HUES6 (cell line): ENCODE data around the gene SYNE2.

Source experiments
- H3K27ac ChIP-seq: 2 replicates; pipeline ENCODE4 v1.7.0; 2013; ENCODE audit warnings: low read depth, mild to moderate bottlenecking, low read length, inconsistent platforms
- H3K27me3 ChIP-seq: 2 replicates; pipeline ENCODE4 v1.6.1; 2013; ENCODE audit warnings: low read length; ENCODE audit not compliant: control insufficient read depth, insufficient read depth
- H3K36me3 ChIP-seq: 2 replicates; pipeline ENCODE4 v1.6.1; 2013; ENCODE audit warnings: low read length; ENCODE audit not compliant: control insufficient read depth, insufficient read depth
- H3K4me1 ChIP-seq: 2 replicates; pipeline ENCODE4 v1.6.1; 2013; ENCODE audit warnings: low read length; ENCODE audit not compliant: control insufficient read depth, insufficient read depth
- H3K4me3 ChIP-seq: 2 replicates; pipeline ENCODE4 v1.5.1; 2013; ENCODE audit warnings: low read depth, low read length
- H3K9ac ChIP-seq: one replicate; pipeline ENCODE4 v1.6.1; 2013; ENCODE audit warnings: mild to moderate bottlenecking, low read length
- H3K9me3 ChIP-seq: 2 replicates; pipeline ENCODE4 v1.6.1; 2013; ENCODE audit warnings: low read depth, low read length; ENCODE audit not compliant: control insufficient read depth, insufficient read depth

SYNE2 gene

DNA sequence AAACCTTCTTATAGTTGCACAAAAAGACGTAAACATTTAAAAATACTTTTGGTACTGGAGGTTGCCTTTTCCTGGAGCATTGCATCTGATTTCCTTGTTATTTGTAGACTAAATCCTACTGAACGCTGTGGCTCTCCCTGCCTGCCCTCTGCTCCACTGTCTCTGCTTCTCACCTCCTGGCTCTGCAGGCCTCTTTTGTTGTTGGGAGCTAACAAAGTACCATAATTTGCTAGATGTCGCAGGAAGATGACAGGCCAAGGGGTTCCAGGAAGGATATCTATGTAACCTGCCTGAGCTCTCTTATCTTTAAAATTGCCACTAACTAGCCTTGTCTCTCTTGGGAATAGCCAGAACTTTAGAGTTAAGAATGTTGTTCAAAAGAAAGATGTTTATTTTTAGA, 21.4 kb downstream of the SYNE2 start:
- Histone ChIP-seq H3K4me1 (peaks cover 10% of the 10 kb centered on the region), H3K27ac (no peak overlapping the region), H3K9ac (no peak overlapping the region)

DNA sequence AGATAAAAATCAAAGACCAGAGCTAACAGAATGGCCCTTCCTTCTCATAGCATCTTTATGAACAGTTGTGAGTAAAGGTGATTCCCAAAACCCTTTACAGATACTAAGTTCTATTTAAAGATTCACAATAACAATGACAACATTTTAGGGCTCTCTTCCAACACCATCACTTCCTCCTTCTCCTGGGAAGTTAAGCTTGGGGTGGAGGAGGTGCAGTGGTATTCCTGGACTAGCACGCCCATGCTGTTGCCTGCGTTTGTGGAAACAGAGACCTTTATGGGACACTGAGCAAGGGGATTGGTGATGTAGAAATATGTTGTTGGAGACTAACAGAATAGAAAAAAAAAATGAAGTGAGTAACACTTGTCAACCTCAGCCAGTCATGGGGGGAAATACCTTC, 22.5 kb downstream of the SYNE2 start:
- Histone ChIP-seq H3K36me3 (no peaks in the 10 kb centered on the region), H3K9ac (no peak overlapping the region), H3K27ac (no peak overlapping the region), H3K9me3 (no peaks in the 10 kb centered on the region), H3K4me1 (peaks cover 10% of the 10 kb centered on the region), H3K4me3 (no peak overlapping the region), H3K27me3 (no peaks in the 10 kb centered on the region)

More for the DNA sequence above, 21.4 kb downstream of the SYNE2 start:
- H3K36me3 ChIP-seq, result no peaks in the 10 kb centered on the region
- no peak overlapping the region for H3K4me3 ChIP-seq
- H3K27me3 ChIP-seq, result no peaks in the 10 kb centered on the region
- no peaks in the 10 kb centered on the region for H3K9me3 ChIP-seq

DNA sequence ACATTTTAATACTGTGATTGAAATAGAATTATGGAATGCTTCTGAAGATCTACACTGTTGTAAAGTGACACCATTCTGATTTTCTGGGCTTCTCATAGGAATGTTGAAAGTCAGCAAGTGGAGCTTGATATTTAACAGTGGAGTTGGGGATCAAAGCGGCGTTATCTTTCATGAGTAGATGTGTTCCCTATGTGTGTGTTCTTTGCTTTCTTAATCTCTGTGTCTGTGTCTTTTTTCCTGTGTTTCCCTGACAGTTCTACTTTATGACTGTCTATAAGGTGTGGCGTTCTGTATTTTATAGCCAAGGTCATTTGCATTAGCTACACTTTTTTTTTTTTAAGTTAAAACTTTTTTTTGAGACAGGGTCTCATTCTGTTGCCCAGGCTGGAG, 24.7 kb downstream of the SYNE2 start:
- peaks cover 10% of the 10 kb centered on the region for H3K4me1 ChIP-seq
- H3K4me3 ChIP-seq, result no peak overlapping the region
- H3K9me3 ChIP-seq, result no peaks in the 10 kb centered on the region
- H3K36me3 ChIP-seq, result no peaks in the 10 kb centered on the region
- no peak overlapping the region for H3K27ac ChIP-seq
- no peak overlapping the region for H3K9ac ChIP-seq
- H3K27me3 ChIP-seq, result no peaks in the 10 kb centered on the region

DNA sequence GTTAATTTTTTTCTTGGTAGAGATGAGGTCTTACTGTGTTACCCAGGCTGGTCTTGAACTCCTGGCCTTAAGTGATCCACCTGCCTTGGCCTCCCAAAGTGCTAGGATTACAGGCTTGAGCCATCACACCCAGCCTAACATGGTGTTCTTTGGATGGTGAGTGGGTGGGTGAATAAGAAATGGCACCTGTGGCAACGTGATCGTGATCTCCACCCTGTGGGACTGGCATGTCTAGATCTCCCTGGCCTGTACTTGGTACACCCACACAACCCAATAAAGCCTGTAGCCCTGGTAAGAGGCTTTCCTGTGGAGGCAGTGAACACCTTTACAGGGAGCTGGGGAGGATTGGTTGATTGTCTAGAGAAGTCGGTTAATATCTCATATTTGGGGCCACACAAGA, 25.2 kb downstream of the SYNE2 start:
- Histone ChIP-seq H3K4me1 (peaks cover 10% of the 10 kb centered on the region), H3K9me3 (no peaks in the 10 kb centered on the region), H3K9ac (no peak overlapping the region), H3K4me3 (no peak overlapping the region), H3K36me3 (no peaks in the 10 kb centered on the region), H3K27ac (no peak overlapping the region), H3K27me3 (no peaks in the 10 kb centered on the region)

DNA sequence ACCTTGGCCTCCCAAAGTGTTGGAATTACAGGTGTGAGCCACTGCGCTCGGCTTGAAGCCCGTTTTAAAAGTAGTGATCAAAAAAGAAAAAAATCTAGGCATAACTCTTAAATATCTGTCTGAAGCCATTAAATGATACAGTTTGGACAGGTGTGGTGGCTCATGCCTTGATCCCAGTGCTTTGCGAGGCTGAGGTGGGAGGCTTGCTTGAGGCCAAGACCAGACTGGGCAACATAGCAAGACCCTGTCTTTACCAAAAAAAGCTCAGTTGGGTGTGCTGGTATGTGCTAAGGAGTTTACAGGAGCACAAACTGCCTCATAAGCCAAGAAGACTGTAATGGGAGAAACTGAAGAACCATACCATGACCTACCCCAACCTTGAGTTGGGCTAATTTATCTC, 26.0 kb downstream of the SYNE2 start:
- Histone ChIP-seq H3K27ac (no peak overlapping the region), H3K9me3 (no peaks in the 10 kb centered on the region), H3K36me3 (no peaks in the 10 kb centered on the region), H3K9ac (no peak overlapping the region), H3K4me3 (no peak overlapping the region), H3K27me3 (no peaks in the 10 kb centered on the region), H3K4me1 (peaks cover 7% of the 10 kb centered on the region)

DNA sequence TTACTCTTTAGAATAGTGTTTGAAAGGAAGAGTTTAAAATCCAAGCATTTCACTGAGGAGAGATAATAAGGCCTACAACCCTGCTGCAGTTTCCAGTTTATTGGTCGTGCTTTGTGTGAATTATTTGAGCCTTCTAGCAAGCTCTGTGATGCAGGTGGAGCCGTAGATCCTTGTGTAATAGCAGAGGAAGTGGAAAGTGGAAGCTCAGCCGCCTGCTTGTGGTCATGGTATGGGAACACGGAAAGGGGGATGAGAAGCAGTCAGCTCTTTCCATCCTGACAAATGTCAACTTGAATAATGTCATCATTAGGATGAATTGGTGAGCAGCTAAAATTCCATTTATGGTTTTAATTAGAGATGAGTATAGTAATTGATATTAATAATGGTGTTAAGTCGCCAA, 29.1 kb downstream of the SYNE2 start:
- Histone ChIP-seq H3K9me3 (no peaks in the 10 kb centered on the region), H3K36me3 (0 out of 2 replicates have a peak, but pooled peaks cover 3% of the 10 kb centered on the region), H3K27ac (no peak overlapping the region), H3K4me1 (0 out of 2 replicates have a peak, but pooled peaks cover 6% of the 10 kb centered on the region), H3K4me3 (no peak overlapping the region), H3K9ac (no peak overlapping the region), H3K27me3 (no peaks in the 10 kb centered on the region)

DNA sequence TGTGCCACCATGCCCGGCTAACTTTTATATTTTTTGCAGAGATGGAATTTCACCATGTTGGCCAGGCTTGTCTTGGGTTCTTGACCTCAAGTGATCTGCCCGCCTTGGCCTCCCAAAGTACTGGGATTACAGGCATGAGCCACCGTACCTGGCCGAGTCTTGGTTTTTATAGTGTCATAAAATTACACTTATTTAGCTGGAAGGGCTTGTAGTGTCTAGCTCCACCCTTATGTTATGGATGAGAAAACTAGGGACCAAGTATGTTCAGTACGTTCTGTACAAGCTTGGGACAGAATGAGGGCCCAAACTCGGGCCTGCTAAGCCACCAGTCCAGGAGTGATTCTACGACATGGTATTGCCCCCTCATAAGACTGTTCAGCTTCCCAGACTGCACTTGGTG, 35.1 kb downstream of the SYNE2 start:
- H3K9me3 ChIP-seq, result no peaks in the 10 kb centered on the region
- no peak overlapping the region for H3K27ac ChIP-seq
- 0 out of 2 replicates have a peak, but pooled peaks cover 3% of the 10 kb centered on the region for H3K36me3 ChIP-seq
- H3K27me3 ChIP-seq, result no peaks in the 10 kb centered on the region
- no peak overlapping the region for H3K4me3 ChIP-seq
- no peak overlapping the region for H3K9ac ChIP-seq
- peaks cover 39% of the 10 kb centered on the region for H3K4me1 ChIP-seq

DNA sequence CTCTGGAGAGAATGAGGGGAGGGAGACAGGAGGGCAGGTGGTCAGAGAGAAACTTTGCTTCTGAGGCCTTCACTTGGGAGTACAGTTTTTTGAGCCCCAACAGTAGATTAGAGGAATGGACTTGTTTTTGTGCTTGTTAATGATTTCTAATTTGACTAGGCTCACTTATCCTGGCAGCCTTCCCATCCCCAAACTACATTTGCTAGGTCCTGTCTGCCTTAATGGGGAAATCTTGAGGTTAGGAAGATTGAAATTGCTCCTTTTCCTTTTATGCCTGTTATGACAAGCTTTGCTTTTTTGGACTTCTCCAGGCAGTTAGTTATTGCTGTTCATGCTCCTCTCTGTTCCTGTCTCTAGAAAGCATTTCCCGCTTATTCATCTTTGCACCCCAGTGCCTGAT, 37.7 kb downstream of the SYNE2 start:
- no peaks in the 10 kb centered on the region for H3K27me3 ChIP-seq
- H3K4me3 ChIP-seq, result peak overlapping the region; percentile 32
- H3K9me3 ChIP-seq, result no peaks in the 10 kb centered on the region
- H3K9ac ChIP-seq, result peak overlapping the region; percentile 57
- H3K36me3 ChIP-seq, result no peaks in the 10 kb centered on the region
- H3K4me1 ChIP-seq, result peaks cover 46% of the 10 kb centered on the region
- H3K27ac ChIP-seq, result peak overlapping the region; percentile 92

DNA sequence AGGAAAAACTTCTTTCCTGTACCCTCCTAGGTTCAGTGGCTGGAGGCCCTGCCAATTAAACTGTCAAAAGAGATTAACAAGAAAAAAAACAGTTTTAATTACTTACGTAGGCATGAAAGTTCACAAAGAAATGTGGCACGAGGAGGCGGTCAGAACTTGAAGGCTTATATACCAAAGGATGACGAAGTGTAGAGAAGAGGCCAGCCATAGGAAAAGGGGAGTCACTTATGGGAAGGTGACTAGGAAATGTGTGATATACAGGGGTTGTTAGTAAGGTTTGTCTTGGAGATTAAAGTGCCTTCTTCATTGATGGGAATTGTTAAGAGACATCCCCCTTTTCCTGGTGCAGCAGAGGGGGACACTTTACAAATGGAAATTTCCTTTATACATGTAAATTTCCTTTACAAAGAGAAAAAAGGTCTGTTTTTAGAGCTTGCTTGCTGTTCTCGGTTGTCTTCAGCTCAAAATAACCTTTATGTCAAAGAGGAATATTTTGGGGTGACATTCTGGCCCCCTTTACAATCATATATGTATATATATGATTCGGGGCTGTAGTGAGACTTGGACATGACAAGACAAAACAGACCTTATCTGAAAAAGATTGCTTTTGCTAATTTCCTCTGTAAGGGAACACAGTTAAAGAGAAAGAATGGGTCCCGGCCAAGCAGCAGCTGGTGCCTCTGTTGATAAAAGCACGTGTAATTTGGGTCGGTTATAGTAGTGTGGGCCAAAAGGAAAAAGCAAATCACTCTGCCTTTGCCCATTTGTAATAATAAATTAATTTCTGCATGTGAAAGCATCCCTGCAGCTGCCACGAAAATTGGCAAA, 38.6 kb downstream of the SYNE2 start:
- peak overlapping the region; percentile 40 for H3K4me3 ChIP-seq
- peaks cover 42% of the 10 kb centered on the region for H3K4me1 ChIP-seq
- H3K36me3 ChIP-seq, result no peaks in the 10 kb centered on the region
- H3K9me3 ChIP-seq, result no peaks in the 10 kb centered on the region
- H3K27ac ChIP-seq, result peak overlapping the region; percentile 92
- no peaks in the 10 kb centered on the region for H3K27me3 ChIP-seq
- H3K9ac ChIP-seq, result peak overlapping the region; percentile 54

DNA sequence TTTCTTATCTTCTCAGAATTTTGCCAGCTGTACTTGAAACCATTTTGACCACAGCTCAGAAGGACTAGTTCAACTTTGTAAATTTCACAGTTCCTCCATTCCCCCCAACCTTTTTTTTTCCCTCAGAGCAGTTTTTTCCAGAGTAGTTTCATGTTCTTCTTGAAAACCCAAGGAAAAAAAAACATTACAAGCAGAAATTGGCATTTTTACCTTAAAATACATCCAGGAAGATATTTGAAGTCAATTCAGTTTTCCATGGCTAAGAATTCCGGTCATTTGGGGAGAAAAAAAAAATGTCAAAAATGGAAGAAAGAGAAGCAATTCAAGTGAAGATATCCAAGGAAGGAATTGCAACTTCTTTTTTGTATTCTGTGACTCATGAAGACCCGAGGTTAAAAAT, 39.5 kb downstream of the SYNE2 start:
- Histone ChIP-seq H3K27me3 (no peaks in the 10 kb centered on the region), H3K4me3 (no peak overlapping the region)

DNA sequence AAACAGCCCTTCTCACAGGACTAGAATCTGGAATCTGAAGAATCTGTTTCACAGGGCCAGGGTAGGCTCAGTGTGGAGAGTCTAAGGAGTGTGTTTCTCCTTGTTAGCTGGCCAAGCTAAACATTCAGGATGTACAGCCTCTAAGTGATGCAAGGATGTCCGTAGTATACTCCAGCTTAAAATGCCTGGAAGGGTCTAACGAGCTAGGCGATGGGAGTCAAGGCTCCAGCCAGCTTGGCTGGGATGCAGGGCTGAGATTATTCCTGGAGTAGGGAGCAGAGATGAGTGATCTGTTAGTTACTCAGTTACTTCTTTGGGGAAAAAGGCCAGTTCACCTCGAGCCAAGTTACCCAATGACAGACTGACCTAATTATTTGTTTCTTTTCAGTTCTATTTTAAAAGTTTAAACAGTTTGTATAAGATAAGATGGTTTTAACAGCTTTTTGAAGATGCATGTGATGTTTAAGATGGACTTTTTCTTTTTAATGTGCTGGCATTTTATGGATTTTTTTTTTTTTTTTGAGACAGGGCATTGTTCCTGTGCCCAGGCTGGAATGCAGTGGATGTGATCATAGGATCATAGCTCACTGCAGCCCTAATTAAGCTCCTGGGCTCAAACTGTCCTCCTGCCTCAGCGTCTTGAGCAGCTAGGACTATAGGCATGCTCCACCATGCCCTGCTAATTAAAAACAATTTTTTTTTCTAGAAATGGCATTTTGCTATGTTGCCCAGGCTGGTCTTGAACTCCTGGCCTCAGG, 41.1 kb downstream of the SYNE2 start:
- Histone ChIP-seq H3K4me1 (peaks cover 41% of the 10 kb centered on the region), H3K27ac (no peak overlapping the region), H3K27me3 (no peaks in the 10 kb centered on the region), H3K36me3 (no peaks in the 10 kb centered on the region), H3K4me3 (no peak overlapping the region), H3K9me3 (no peaks in the 10 kb centered on the region), H3K9ac (no peak overlapping the region)

More for the DNA sequence above, 39.5 kb downstream of the SYNE2 start:
- no peak overlapping the region for H3K9ac ChIP-seq
- H3K27ac ChIP-seq, result peak overlapping the region; percentile 92
- H3K36me3 ChIP-seq, result no peaks in the 10 kb centered on the region
- no peaks in the 10 kb centered on the region for H3K9me3 ChIP-seq
- peaks cover 42% of the 10 kb centered on the region for H3K4me1 ChIP-seq
